Activated naive CD8-positive, alpha-beta T cell treated with anti-CD3 and anti-CD28 coated beads, Interleukin-2, amount 50 U/mL, for 24 hours (primary cell): ENCODE data around the gene EVX2.
A peak's percentile ranks its signal among the peaks of the same experiment; 100 is the strongest.

Experiments
- ATAC-seq: fragments of 150-1000 bp; cut with Tn5 transposase; one replicate; pipeline ENCODE4 v1.10.0; 2021
- DNase-seq: peaks from one replicate; pipeline ENCODE4 v3.0.0; 2021
- H3K27ac Mint-ChIP-seq: one replicate; pipeline ENCODE4 v1.8.0; 2021; ENCODE audit warnings: mild to moderate bottlenecking, mixed read lengths
- H3K27me3 Mint-ChIP-seq: one replicate; pipeline ENCODE4 v1.8.0; 2021; ENCODE audit warnings: mixed read lengths
- H3K36me3 Mint-ChIP-seq: one replicate; pipeline ENCODE4 v1.8.0; 2021; ENCODE audit warnings: low read depth, mixed read lengths
- H3K4me1 Mint-ChIP-seq: one replicate; pipeline ENCODE4 v1.8.0; 2021; ENCODE audit warnings: mixed read lengths
- H3K4me3 Mint-ChIP-seq: one replicate; pipeline ENCODE4 v1.8.0; 2021; ENCODE audit warnings: mild to moderate bottlenecking, moderate library complexity, mixed read lengths
- H3K9me3 Mint-ChIP-seq: one replicate; pipeline ENCODE4 v1.8.0; 2021; ENCODE audit warnings: mixed read lengths

The EVX2 gene

GRCh38 chr2:176097820-176098365, 14.1 kb upstream of the EVX2 start:
- Mint-ChIP-seq H3K4me1 (peaks cover 25% of the 10 kb centered on the region), H3K27me3 (peaks cover 92% of the 10 kb centered on the region), H3K36me3 (no peaks in the 10 kb centered on the region), H3K9me3 (no peaks in the 10 kb centered on the region), H3K27ac (no peak overlapping the region), H3K4me3 (peak overlapping the region; percentile 19)
- DNase-seq (no peak), ATAC-seq (no peak)

GRCh38 chr2:176096986-176097819, 13.4 kb upstream of the EVX2 start:
- Mint-ChIP-seq H3K27ac (no peak overlapping the region), H3K36me3 (no peaks in the 10 kb centered on the region), H3K9me3 (no peaks in the 10 kb centered on the region), H3K27me3 (peaks cover 86% of the 10 kb centered on the region), H3K4me1 (peaks cover 25% of the 10 kb centered on the region), H3K4me3 (peak overlapping the region; percentile 70)
- ATAC-seq (no peak), DNase-seq (peak; percentile 62)

GRCh38 chr2:176096243-176096985, 12.7 kb upstream of the EVX2 start:
- Mint-ChIP-seq H3K4me1 (peaks cover 28% of the 10 kb centered on the region), H3K36me3 (no peaks in the 10 kb centered on the region), H3K9me3 (no peaks in the 10 kb centered on the region), H3K27me3 (peaks cover 86% of the 10 kb centered on the region), H3K4me3 (peak overlapping the region; percentile 70), H3K27ac (no peak overlapping the region)
- ATAC-seq, result no peak
- DNase-seq, result no peak

GRCh38 chr2:176095421-176095820, 11.7 kb upstream of the EVX2 start:
- Mint-ChIP-seq H3K27ac (no peak overlapping the region), H3K4me3 (no peak overlapping the region), H3K36me3 (no peaks in the 10 kb centered on the region), H3K27me3 (peaks cover 86% of the 10 kb centered on the region), H3K9me3 (no peaks in the 10 kb centered on the region), H3K4me1 (peaks cover 28% of the 10 kb centered on the region)
- no peak for ATAC-seq
- DNase-seq, result no peak

- Mint-ChIP-seq H3K27ac (no peak overlapping the region), H3K9me3 (no peaks in the 10 kb centered on the region), H3K27me3 (peaks cover 89% of the 10 kb centered on the region), H3K36me3 (no peaks in the 10 kb centered on the region), H3K4me1 (peaks cover 28% of the 10 kb centered on the region), H3K4me3 (no peak overlapping the region)
- DNase-seq (no peak), ATAC-seq (no peak)
Observed at GRCh38 chr2:176094349-176094748, 10.6 kb upstream of the EVX2 start.

GRCh38 chr2:176093898-176094249, 10.1 kb upstream of the EVX2 start:
- Mint-ChIP-seq H3K27me3 (peaks cover 89% of the 10 kb centered on the region), H3K27ac (peak overlapping the region; percentile 8), H3K4me3 (no peak overlapping the region), H3K9me3 (no peaks in the 10 kb centered on the region), H3K36me3 (no peaks in the 10 kb centered on the region), H3K4me1 (peaks cover 28% of the 10 kb centered on the region)
- ATAC-seq (no peak), DNase-seq (no peak)

- DNase-seq (no peak), ATAC-seq (no peak)
- H3K9me3 Mint-ChIP-seq, result no peaks in the 10 kb centered on the region
- no peaks in the 10 kb centered on the region for H3K36me3 Mint-ChIP-seq
- peak overlapping the region; percentile 8 for H3K27ac Mint-ChIP-seq
- H3K4me3 Mint-ChIP-seq, result no peak overlapping the region
- H3K27me3 Mint-ChIP-seq, result peaks cover 90% of the 10 kb centered on the region
- H3K4me1 Mint-ChIP-seq, result peaks cover 30% of the 10 kb centered on the region
Observed at GRCh38 chr2:176093145-176093897, 9.6 kb upstream of the EVX2 start.

- Mint-ChIP-seq H3K9me3 (no peaks in the 10 kb centered on the region), H3K36me3 (peaks cover 2% of the 10 kb centered on the region), H3K27me3 (peaks cover 90% of the 10 kb centered on the region), H3K4me1 (peaks cover 28% of the 10 kb centered on the region), H3K4me3 (peak within 1 kb of the TSS; percentile 50), H3K27ac (peak within 1 kb of the TSS; percentile 65)
- no peak for DNase-seq
- ATAC-seq, result no peak
Observed at GRCh38 chr2:176092270-176093144, 8.7 kb upstream of the EVX2 start, which contains the start of gene HOXD13. HOXD13 (plus strand) TSS chr2:176092721; CDS start chr2:176092891, 170 bp downstream.

- H3K4me3 Mint-ChIP-seq, result peak overlapping the region; percentile 50
- peaks cover 22% of the 10 kb centered on the region for H3K4me1 Mint-ChIP-seq
- H3K27me3 Mint-ChIP-seq, result peaks cover 92% of the 10 kb centered on the region
- DNase-seq (no peak), ATAC-seq (no peak)
- peak overlapping the region; percentile 65 for H3K27ac Mint-ChIP-seq
- peaks cover 4% of the 10 kb centered on the region for H3K36me3 Mint-ChIP-seq
- no peaks in the 10 kb centered on the region for H3K9me3 Mint-ChIP-seq
Observed at GRCh38 chr2:176091329-176092258, 7.8 kb upstream of the EVX2 start.

- Mint-ChIP-seq H3K36me3 (peaks cover 6% of the 10 kb centered on the region), H3K27ac (no peak overlapping the region), H3K9me3 (no peaks in the 10 kb centered on the region), H3K4me3 (no peak overlapping the region), H3K27me3 (peaks cover 91% of the 10 kb centered on the region), H3K4me1 (peaks cover 19% of the 10 kb centered on the region)
- ATAC-seq (no peak), DNase-seq (no peak)
Observed at GRCh38 chr2:176090862-176091261, 7.1 kb upstream of the EVX2 start.

GRCh38 chr2:176089843-176090395, 6.2 kb upstream of the EVX2 start:
- H3K27me3 Mint-ChIP-seq, result peaks cover 90% of the 10 kb centered on the region
- no peak overlapping the region for H3K4me3 Mint-ChIP-seq
- peaks cover 19% of the 10 kb centered on the region for H3K4me1 Mint-ChIP-seq
- DNase-seq (no peak), ATAC-seq (no peak)
- no peaks in the 10 kb centered on the region for H3K9me3 Mint-ChIP-seq
- H3K36me3 Mint-ChIP-seq, result peaks cover 6% of the 10 kb centered on the region
- H3K27ac Mint-ChIP-seq, result no peak overlapping the region

- DNase-seq, result no peak
- peaks cover 90% of the 10 kb centered on the region for H3K27me3 Mint-ChIP-seq
- peaks cover 22% of the 10 kb centered on the region for H3K4me1 Mint-ChIP-seq
- peaks cover 4% of the 10 kb centered on the region for H3K9me3 Mint-ChIP-seq
- peaks cover 6% of the 10 kb centered on the region for H3K36me3 Mint-ChIP-seq
- no peak overlapping the region for H3K27ac Mint-ChIP-seq
- ATAC-seq, result no peak
- no peak overlapping the region for H3K4me3 Mint-ChIP-seq
Observed at GRCh38 chr2:176088937-176089842, 5.4 kb upstream of the EVX2 start.
